ENCODE measurements around the gene TADA1.
"Not testable (repeated sequence)": the region's sequence is repeated elsewhere in the genome, so short reads cannot be mapped to it uniquely, and the experiment has no call there.

GRCh38 chr1:166878173-166878917 lies 2.3 kb upstream of the TADA1 start:
- TF ChIP-seq CTCF (conservative IDR thresholded peaks at IDR 0.05); EZH2 (IDR thresholded peaks at IDR 0.05; ENCODE audit: low read depth): not testable (repeated sequence)

Data from PC-9 (cell line).